A549 (cell line): ENCODE measurements around the gene EXOC7. TPM values are rescaled to one million over a fixed set of nuclear protein-coding genes. Genes with fewer than 3 reads are reported as not detected.

Experiments
- ATAC-seq, 2 experiments: fragments of 200-7000 bp in 1 of 2; fragments of >200 bp in 1 of 2; cut with Nextera tagmentation in 1 of 2; cut with Tn5 transposase in 1 of 2; 3 replicates each; pipeline versions ENCODE4 v1.8.0 to v1.9.1; 2018 to 2020; ENCODE audit warnings: mild to moderate bottlenecking in 1 of 2, moderate library complexity in 1 of 2
- CTCF ChIA-PET: fragments of 300-600 bp; sonication (Branson Sonifier 250); formaldehyde crosslinking; extraction: SDS; loops from one replicate; lab custom pipeline; 2021; ENCODE audit warnings: antibody characterized with exemption, inconsistent platforms; lab: Yijun Ruan, JAX
- POLR2A ChIA-PET: fragments of 350-600 bp; formaldehyde crosslinking; extraction: SDS; loops from one replicate; lab custom pipeline; 2021; ENCODE audit warnings: antibody characterized with exemption, inconsistent platforms; lab: Yijun Ruan, JAX
- DNase-seq, 2 experiments: peaks; one replicate each; pipeline versions ENCODE4 v3.0.0 to v3.0.0-alpha.2; 2011 to 2016; ENCODE audit warnings: low read depth in 1 of 2, low spot score in 1 of 2
- FAIRE-seq: peaks from 2 replicates; lab custom pipeline; 2011; peaks lifted over from hg19 to GRCh38; lab: Jason Lieb, UNC
- H3K27ac ChIP-seq, 2 experiments: fragments of >200 bp; sonication (Bioruptor Twin); formaldehyde crosslinking; 3 replicates each; pipeline ENCODE4 v1.5.1; 2016 to 2017
- H3K4me1 ChIP-seq: fragments of >200 bp; sonication (Bioruptor Twin); formaldehyde crosslinking; 3 replicates; pipeline ENCODE4 v1.6.1; 2016
- H3K4me2 ChIP-seq: fragments of >200 bp; sonication (Bioruptor Twin); formaldehyde crosslinking; 3 replicates; pipeline ENCODE4 v1.6.1; 2016
- H3K4me3 ChIP-seq: fragments of >200 bp; sonication (Bioruptor Twin); formaldehyde crosslinking; 3 replicates; pipeline ENCODE4 v1.5.1; 2016
- H3K9me3 ChIP-seq: fragments of >200 bp; sonication (Bioruptor Twin); formaldehyde crosslinking; 3 replicates; pipeline ENCODE4 v1.6.1; 2016
- CHD2 ChIP-seq: fragments of 150-350 bp; IDR thresholded peaks from 2 replicates; pipeline ENCODE4 v1.6.1; 2014; ENCODE audit warnings: low read length; ENCODE audit not compliant: partially characterized antibody
- EHF ChIP-seq: fragments of 250-450 bp; sonication (Bioruptor Pico); IDR thresholded peaks from 2 replicates; pipeline ENCODE4 v1.5.0; 2020; ENCODE audit warnings: mild to moderate bottlenecking
- EHMT2 ChIP-seq: fragments of 200-600 bp; sonication (generic); IDR thresholded peaks from 2 replicates; pipeline ENCODE4 v1.6.1; 2016; ENCODE audit warnings: antibody characterized with exemption, low read depth, mild to moderate bottlenecking, moderate library complexity
- EP300 ChIP-seq, 2 experiments: fragments of >200 bp; sonication (Bioruptor Twin); formaldehyde crosslinking; IDR thresholded peaks; 2 replicates in 1 of 2; 3 replicates in 1 of 2; pipeline ENCODE4 v1.6.1; 2016 to 2017
- ESRRA ChIP-seq: fragments of 150-350 bp; IDR thresholded peaks from 2 replicates; pipeline ENCODE4 v1.6.1; 2014; ENCODE audit warnings: mild to moderate bottlenecking, low read length, borderline replicate concordance
- FOSB ChIP-seq: fragments of 250-450 bp; sonication (Bioruptor Pico); IDR thresholded peaks from 2 replicates; pipeline ENCODE4 v1.5.0; 2020; ENCODE audit warnings: mild to moderate bottlenecking, moderate library complexity
- FOXS1 ChIP-seq: fragments of 250-450 bp; sonication (Bioruptor Pico); IDR thresholded peaks from 2 replicates; pipeline ENCODE4 v1.5.0; 2020; ENCODE audit warnings: mild to moderate bottlenecking, moderate library complexity
- HEYL ChIP-seq: fragments of 250-450 bp; sonication (Bioruptor Pico); IDR thresholded peaks from 2 replicates; pipeline ENCODE4 v1.8.0; 2021; ENCODE audit warnings: mild to moderate bottlenecking, moderate library complexity
- HOXA7 ChIP-seq: fragments of 250-450 bp; sonication (Bioruptor Pico); IDR thresholded peaks from 2 replicates; pipeline ENCODE4 v1.5.0; 2020; ENCODE audit warnings: mild to moderate bottlenecking, moderate library complexity
- HOXB5 ChIP-seq: fragments of 250-450 bp; sonication (Bioruptor Pico); IDR thresholded peaks from 2 replicates; pipeline ENCODE4 v1.5.0; 2020; ENCODE audit warnings: mild to moderate bottlenecking, moderate library complexity
- KDM5A ChIP-seq: fragments of 200-600 bp; sonication (generic); IDR thresholded peaks from 2 replicates; pipeline ENCODE4 v1.6.1; 2016; ENCODE audit warnings: antibody characterized with exemption, mild to moderate bottlenecking
- MAFK ChIP-seq: fragments of 450-650 bp; IDR thresholded peaks from 2 replicates; pipeline ENCODE4 v1.6.1; 2014; ENCODE audit not compliant: partially characterized antibody
- MAZ ChIP-seq: fragments of 150-350 bp; IDR thresholded peaks from 2 replicates; pipeline ENCODE4 v1.6.1; 2014; ENCODE audit warnings: antibody characterized with exemption, low read depth, low read length, borderline replicate concordance
- MYC ChIP-seq: IDR thresholded peaks from 2 replicates; pipeline ENCODE4 v1.6.1; 2012; ENCODE audit warnings: mild to moderate bottlenecking, inconsistent platforms, low read length, improper control_type of control experiment, borderline replicate concordance
- NFE2L2 ChIP-seq: fragments of 150-350 bp; conservative IDR thresholded peaks from 2 replicates; pipeline ENCODE4 v1.6.1; 2014; ENCODE audit warnings: low read length
- NPAS2 ChIP-seq: fragments of 250-450 bp; sonication (Bioruptor Pico); IDR thresholded peaks from 2 replicates; pipeline ENCODE4 v1.8.0; 2022; ENCODE audit warnings: mild to moderate bottlenecking, moderate library complexity, borderline replicate concordance
- NR3C1 ChIP-seq: fragments of >200 bp; sonication (Bioruptor Twin); formaldehyde crosslinking; IDR thresholded peaks from 3 replicates; pipeline ENCODE4 v1.6.1; 2017
- PHF8 ChIP-seq: fragments of 200-600 bp; sonication (generic); IDR thresholded peaks from 2 replicates; pipeline ENCODE4 v1.6.1; 2016; ENCODE audit warnings: low read depth, mild to moderate bottlenecking, antibody characterized with exemption, moderate library complexity, borderline replicate concordance
- POLR2A ChIP-seq: IDR thresholded peaks from 2 replicates; pipeline ENCODE4 v1.6.1; 2012; ENCODE audit warnings: mild to moderate bottlenecking, low read length
- POLR2AphosphoS2 ChIP-seq: conservative IDR thresholded peaks from 2 replicates; pipeline ENCODE4 v1.6.1; 2012; ENCODE audit warnings: low read length, improper control_type of control experiment, inconsistent platforms
- RAD21 ChIP-seq, 2 experiments: fragments of >200 bp in 1 of 2; sonication (Bioruptor Twin) in 1 of 2; formaldehyde crosslinking in 1 of 2; IDR thresholded peaks in 1 of 2; conservative IDR thresholded peaks in 1 of 2; 2 replicates in 1 of 2; 3 replicates in 1 of 2; pipeline ENCODE4 v1.6.1; 2012 to 2018; ENCODE audit warnings: inconsistent platforms in 1 of 2
- TFCP2L1 ChIP-seq: fragments of 250-450 bp; sonication (Bioruptor Pico); IDR thresholded peaks from 2 replicates; pipeline ENCODE4 v1.5.0; 2021; ENCODE audit warnings: mild to moderate bottlenecking
- TP53 ChIP-seq: fragments of 250-450 bp; sonication (Bioruptor Pico); IDR thresholded peaks from 2 replicates; pipeline ENCODE4 v1.5.0; 2021; ENCODE audit warnings: mild to moderate bottlenecking, moderate library complexity
- ZC3H11A ChIP-seq: fragments of 450-650 bp; IDR thresholded peaks from 2 replicates; pipeline ENCODE4 v1.6.1; 2014; ENCODE audit warnings: antibody characterized with exemption, mild to moderate bottlenecking
- ZNF302 ChIP-seq: fragments of 250-450 bp; sonication (Bioruptor Pico); IDR thresholded peaks from 2 replicates; pipeline ENCODE4 v1.9.0; 2021; ENCODE audit warnings: inconsistent platforms, mild to moderate bottlenecking, moderate library complexity
- ZSCAN20 ChIP-seq: fragments of 250-450 bp; sonication (Bioruptor Pico); IDR thresholded peaks from 2 replicates; pipeline ENCODE4 v1.8.0; 2022; ENCODE audit warnings: mild to moderate bottlenecking, moderate library complexity
- WGBS: methylation state at CpG from one replicate; pipeline ENCODE4 v1.1.6; 2017; ENCODE audit errors: missing lambda C conversion rate; 5-methylcytosine and 5-hydroxymethylcytosine counted together
- polyA plus RNA-seq, 4 experiments: library from polyadenylated mRNA; depleted of rRNA in 3 of 4; stranded (reverse); fragments of >200 nt; fragmentation: RNase III in 1 of 4; extraction: RNeasy Plus Mini Kit Qiagen cat#74134 plus additional on column Dnase treatment in 1 of 4; gene quantifications; 2 replicates in 3 of 4; 3 replicates in 1 of 4; pipeline ENCODE4 v1.2.3, GENCODE V29; 2011 to 2017
- TF ChIP-seq, protein P1 (sequence below): fragments of 250-450 bp; sonication (Bioruptor Pico); IDR thresholded peaks from 2 replicates; pipeline ENCODE4 v1.5.0; 2021; ENCODE audit warnings: mild to moderate bottlenecking, moderate library complexity, borderline replicate concordance
- TF ChIP-seq, protein P2 (sequence below): fragments of >200 bp; sonication (Bioruptor Twin); formaldehyde crosslinking; IDR thresholded peaks from 2 replicates; pipeline ENCODE4 v1.6.1; 2016

EXOC7 gene
- polyA plus RNA-seq, 2 of the 4 experiments (the other 2 are of a cell fraction): 64.5 to 72.3 TPM

DNA sequence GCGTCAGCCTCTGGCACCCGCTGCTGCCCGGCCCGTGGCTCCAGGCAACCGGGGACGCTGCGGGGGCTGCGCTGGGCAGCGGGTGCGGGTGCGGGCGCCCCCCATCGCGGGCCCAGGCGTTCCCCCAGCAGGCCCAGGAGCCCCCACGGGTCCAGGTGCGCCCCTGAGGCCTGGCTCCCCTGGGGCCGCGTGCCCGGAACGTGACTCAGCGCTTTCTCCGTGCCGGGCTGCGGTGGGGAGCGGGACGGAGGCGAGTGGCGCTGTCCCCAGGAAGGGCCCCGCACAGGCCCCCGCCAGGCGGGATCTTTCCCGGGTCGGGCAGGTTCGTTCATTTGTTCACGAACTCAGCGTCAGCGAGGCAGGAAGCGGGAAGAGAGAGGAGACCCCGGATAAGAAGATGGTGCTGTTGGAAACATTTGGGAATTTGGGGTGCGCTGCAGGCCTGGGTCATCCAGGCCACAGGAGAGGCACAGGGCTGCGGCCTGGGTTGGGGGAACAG lies 18.4 kb upstream of the EXOC7 start:
- Histone ChIP-seq H3K4me1 (peaks cover 5% of the 10 kb centered on the region), H3K4me2 (peak overlapping the region; percentile 64), H3K9me3 (no peaks in the 10 kb centered on the region), H3K4me3 (peak overlapping the region; percentile 2; the same call in 1 of the 3 replicates), H3K27ac (peak overlapping the region; percentile 68 to 90)
- ChIA-PET POLR2A (interaction anchor here (0.8 to 1.8 kb wide), 2 partner anchors 138 to 158 kb away, joined by 4 to 7 read pairs; no protein-coding TSS in a partner anchor), CTCF (interaction anchor here (0.5 to 38.7 kb wide), 35 partner anchors 7 to 189 kb away, joined by 3 to 755 read pairs (median 5); partner anchors contain the start of genes EXOC7 and FOXJ1)
- WGBS: 82% methylated on average over 37 of the region's 42 CpGs
- no peak for FAIRE-seq
- ATAC-seq: peak in 1 of 2 experiments; percentile 3; a peak in 2 of 6 replicates
- TF ChIP-seq MAFK (peak; percentile 80), CHD2 (no peak), FOSB (no peak), EP300 (IDR thresholded peaks at IDR 0.05) (no peak), EHF (CRISPR knock-in tag) (no peak), HOXA7 (CRISPR knock-in tag) (no peak), NPAS2 (CRISPR knock-in tag) (0 out of 2 replicates have a peak, but pooled peaks have one; percentile 17), MAZ (no peak), POLR2AphosphoS2 (no peak), KDM5A (no peak), RAD21 (conservative IDR thresholded peaks at IDR 0.05 in 1 of 2, IDR thresholded peaks at IDR 0.05 in 1 of 2) (no peak), ZC3H11A (no peak), EHMT2 (no peak), POLR2A (no peak), ESRRA (no peak), HEYL (CRISPR knock-in tag) (no peak)
- TF ChIP-seq, protein P1, sequence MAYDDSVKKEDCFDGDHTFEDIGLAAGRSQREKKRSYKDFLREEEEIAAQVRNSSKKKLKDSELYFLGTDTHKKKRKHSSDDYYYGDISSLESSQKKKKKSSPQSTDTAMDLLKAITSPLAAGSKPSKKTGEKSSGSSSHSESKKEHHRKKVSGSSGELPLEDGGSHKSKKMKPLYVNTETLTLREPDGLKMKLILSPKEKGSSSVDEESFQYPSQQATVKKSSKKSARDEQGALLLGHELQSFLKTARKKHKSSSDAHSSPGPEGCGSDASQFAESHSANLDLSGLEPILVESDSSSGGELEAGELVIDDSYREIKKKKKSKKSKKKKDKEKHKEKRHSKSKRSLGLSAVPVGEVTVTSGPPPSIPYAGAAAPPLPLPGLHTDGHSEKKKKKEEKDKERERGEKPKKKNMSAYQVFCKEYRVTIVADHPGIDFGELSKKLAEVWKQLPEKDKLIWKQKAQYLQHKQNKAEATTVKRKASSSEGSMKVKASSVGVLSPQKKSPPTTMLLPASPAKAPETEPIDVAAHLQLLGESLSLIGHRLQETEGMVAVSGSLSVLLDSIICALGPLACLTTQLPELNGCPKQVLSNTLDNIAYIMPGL: no peak
- DNase-seq: no peak

DNA sequence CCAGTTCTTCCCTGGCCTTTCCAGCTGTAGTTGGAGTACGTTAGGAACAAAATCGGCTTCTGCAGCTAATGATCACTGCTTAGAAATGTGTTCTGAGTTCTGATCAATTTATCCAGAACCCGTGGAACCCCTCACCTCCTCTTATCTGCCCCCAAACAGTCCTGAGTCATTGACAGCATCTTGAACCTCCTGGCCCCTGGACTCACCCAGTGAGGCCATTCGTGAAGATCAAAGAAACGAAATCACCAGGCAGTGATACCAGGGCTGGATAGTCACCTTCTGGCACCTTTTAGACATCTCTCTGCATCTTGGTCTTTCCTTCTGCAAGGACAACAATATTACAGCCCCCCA lies 17.0 kb upstream of the EXOC7 start:
- WGBS: 79% methylated on average over 5 of the region's 5 CpGs
- no peak for DNase-seq
- H3K4me3 ChIP-seq: no peak overlapping the region
- TF ChIP-seq MAZ: no peak
- TF ChIP-seq TP53: no peak
- no peak for TF ChIP-seq HOXB5 (CRISPR knock-in tag)
- no peak for TF ChIP-seq FOXS1 (CRISPR knock-in tag)
- TF ChIP-seq TFCP2L1 (CRISPR knock-in tag): no peak
- no peak for TF ChIP-seq PHF8
- TF ChIP-seq MYC: no peak
- TF ChIP-seq ZSCAN20 (CRISPR knock-in tag): no peak
- no peak for TF ChIP-seq ZNF302 (CRISPR knock-in tag)
- TF ChIP-seq NFE2L2: no peak
- no peak for TF ChIP-seq NR3C1
- no peak for TF ChIP-seq NPAS2 (CRISPR knock-in tag)
- TF ChIP-seq, protein P2, sequence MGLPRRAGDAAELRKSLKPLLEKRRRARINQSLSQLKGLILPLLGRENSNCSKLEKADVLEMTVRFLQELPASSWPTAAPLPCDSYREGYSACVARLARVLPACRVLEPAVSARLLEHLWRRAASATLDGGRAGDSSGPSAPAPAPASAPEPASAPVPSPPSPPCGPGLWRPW: no peak
- TF ChIP-seq, all 56 proteins: peak for 0
- peak overlapping the region in 1 of 2 experiments; percentile 90; a peak in 1 of 6 replicates for H3K27ac ChIP-seq
- CTCF ChIA-PET: interaction anchor here (0.6 to 38.7 kb wide), 36 partner anchors 9 to 333 kb away, joined by 3 to 755 read pairs (median 5); partner anchors contain the start of genes EXOC7, FOXJ1 and ZACN
- FAIRE-seq: no peak
- ATAC-seq: no peak
- H3K4me1 ChIP-seq: peaks cover 5% of the 10 kb centered on the region
- POLR2A ChIA-PET: interaction anchor here (1.8 kb wide), 1 partner anchor 159 kb away, joined by 7 read pairs; no protein-coding TSS in a partner anchor
- H3K4me2 ChIP-seq: no peak overlapping the region
- H3K9me3 ChIP-seq: no peaks in the 10 kb centered on the region
